ENCODE measurements around the gene CRY1. TPM values are rescaled to one million over a fixed set of nuclear protein-coding genes. Genes with fewer than 3 reads are reported as not detected.

CRY1 gene
- total and polyA plus RNA-seq, 2 of the 4 experiments (the other 2 are of a cell fraction): 5.9 to 9.9 TPM

DNA sequence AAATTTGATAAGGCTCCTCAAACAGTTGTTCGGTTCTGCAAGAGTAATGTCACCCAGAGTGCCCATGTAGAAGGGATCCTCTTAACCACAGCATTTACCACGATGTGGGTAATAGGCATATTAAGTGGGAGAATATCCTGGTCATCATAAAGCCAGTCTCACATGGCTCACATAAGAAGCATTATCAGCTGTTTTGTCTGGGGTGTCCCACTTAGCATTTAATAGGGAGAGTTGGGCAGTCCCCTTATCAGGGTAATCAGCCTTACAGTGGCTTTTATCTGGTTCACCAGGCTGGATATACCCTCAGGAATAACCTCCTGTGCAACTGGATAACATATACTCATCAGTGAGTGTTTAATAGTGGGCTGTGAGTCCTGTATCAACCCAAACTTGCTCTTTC is 150.6 kb downstream of the CRY1 start:
- no peak overlapping the region for H3K4ac ChIP-seq (ENCODE audit: low read depth, low read length)
- H4K5ac ChIP-seq (ENCODE audit: low read depth, low read length): no peak overlapping the region
- H3K23ac ChIP-seq (ENCODE audit: low read depth, low read length): no peak overlapping the region
- H2BK5ac ChIP-seq (ENCODE audit: low read depth, low read length, poor library complexity, severe bottlenecking): no peak overlapping the region
- no peaks in the 10 kb centered on the region for H3K79me1 ChIP-seq (ENCODE audit: low read depth in 1 of 2, low read length in 2 of 2)
- H3K4me3 ChIP-seq (ENCODE audit: insufficient read depth, low read depth, low read length): no peak overlapping the region
- no peak overlapping the region for H3K27ac ChIP-seq (ENCODE audit: insufficient read depth, low read length)
- ChIA-PET CTCF (no interaction called here), POLR2A (ENCODE audit: unreplicated experiment) (no interaction called here)
- no peak overlapping the region for H4K91ac ChIP-seq (ENCODE audit: insufficient read depth, low read depth, low read length)
- ATAC-seq (ENCODE audit: low read depth) (no peak), DNase-seq (no peak)
- intact Hi-C loops (cut with micrococcal nuclease): no loop called here
- no peaks in the 10 kb centered on the region for H4K20me1 ChIP-seq (ENCODE audit: insufficient read depth, low read length)
- no peak overlapping the region for H3K56ac ChIP-seq (ENCODE audit: extremely low read depth, insufficient read depth, low read length)
- no peak overlapping the region for H3K9ac ChIP-seq (ENCODE audit: low read depth, low read length)
- H3K14ac ChIP-seq (replicated peaks; ENCODE audit: low read depth, low read length): no peak overlapping the region
- H3K4me1 ChIP-seq (ENCODE audit: control insufficient read depth, insufficient read depth, low read length): no peaks in the 10 kb centered on the region
- H2AK5ac ChIP-seq (ENCODE audit: low read depth, low read length): no peak overlapping the region
- no peak overlapping the region for H2BK15ac ChIP-seq (ENCODE audit: low read depth, low read length)
- H2BK20ac ChIP-seq (ENCODE audit: low read depth, low read length): no peak overlapping the region
- no peaks in the 10 kb centered on the region for H3K9me1 ChIP-seq (ENCODE audit: insufficient read depth, low read length)
- no peak overlapping the region for H2AK9ac ChIP-seq (replicated peaks; ENCODE audit: low read depth, low read length, poor library complexity)
- in situ Hi-C loops (cut with MboI; ENCODE audit: low sequenced_read_pairs): no loop called here
- no peak for TF ChIP-seq USF2 (IDR thresholded peaks at IDR 0.05; ENCODE audit: low read depth, low read length)
- no peak for TF ChIP-seq NFE2L2 (IDR thresholded peaks at IDR 0.05; ENCODE audit: low read depth, low read length)
- no peak for TF ChIP-seq BHLHE40 (IDR thresholded peaks at IDR 0.05; ENCODE audit: low read depth, low read length)
- no peak for TF ChIP-seq FOS (IDR thresholded peaks at IDR 0.05; ENCODE audit: low read depth, low read length)
- no peak for TF ChIP-seq MXI1 (IDR thresholded peaks at IDR 0.05; ENCODE audit: borderline replicate concordance, low read depth, low read length)
- no peak for TF ChIP-seq RCOR1 (IDR thresholded peaks at IDR 0.05; ENCODE audit: insufficient replicate concordance, low read length)
- TF ChIP-seq SMC3 (IDR thresholded peaks at IDR 0.05; ENCODE audit: low read depth, low read length): no peak
- no peak for TF ChIP-seq RAD21 (IDR thresholded peaks at IDR 0.05; ENCODE audit: low read length)
- TF ChIP-seq, protein P1, sequence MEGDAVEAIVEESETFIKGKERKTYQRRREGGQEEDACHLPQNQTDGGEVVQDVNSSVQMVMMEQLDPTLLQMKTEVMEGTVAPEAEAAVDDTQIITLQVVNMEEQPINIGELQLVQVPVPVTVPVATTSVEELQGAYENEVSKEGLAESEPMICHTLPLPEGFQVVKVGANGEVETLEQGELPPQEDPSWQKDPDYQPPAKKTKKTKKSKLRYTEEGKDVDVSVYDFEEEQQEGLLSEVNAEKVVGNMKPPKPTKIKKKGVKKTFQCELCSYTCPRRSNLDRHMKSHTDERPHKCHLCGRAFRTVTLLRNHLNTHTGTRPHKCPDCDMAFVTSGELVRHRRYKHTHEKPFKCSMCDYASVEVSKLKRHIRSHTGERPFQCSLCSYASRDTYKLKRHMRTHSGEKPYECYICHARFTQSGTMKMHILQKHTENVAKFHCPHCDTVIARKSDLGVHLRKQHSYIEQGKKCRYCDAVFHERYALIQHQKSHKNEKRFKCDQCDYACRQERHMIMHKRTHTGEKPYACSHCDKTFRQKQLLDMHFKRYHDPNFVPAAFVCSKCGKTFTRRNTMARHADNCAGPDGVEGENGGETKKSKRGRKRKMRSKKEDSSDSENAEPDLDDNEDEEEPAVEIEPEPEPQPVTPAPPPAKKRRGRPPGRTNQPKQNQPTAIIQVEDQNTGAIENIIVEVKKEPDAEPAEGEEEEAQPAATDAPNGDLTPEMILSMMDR (conservative IDR thresholded peaks at IDR 0.05; ENCODE audit: low read depth, low read length): no peak
- TF ChIP-seq CHD1 (IDR thresholded peaks at IDR 0.05; ENCODE audit: low read depth, low read length): no peak
- TF ChIP-seq RFX5 (IDR thresholded peaks at IDR 0.05; ENCODE audit: low read depth, low read length): no peak
- no peak for TF ChIP-seq MAZ (IDR thresholded peaks at IDR 0.05; ENCODE audit: borderline replicate concordance, low read depth, low read length)
- TF ChIP-seq CEBPB (IDR thresholded peaks at IDR 0.05; ENCODE audit: low read depth, low read length): no peak
- no peaks in the 10 kb centered on the region for H3K36me3 ChIP-seq (ENCODE audit: control insufficient read depth, insufficient read depth, low read length)
- no TSS peak for BruUV-seq (replicated peaks)
- no peaks in the 10 kb centered on the region for H3K27me3 ChIP-seq (ENCODE audit: control insufficient read depth, insufficient read depth, low read length)
- H4K8ac ChIP-seq (ENCODE audit: low read depth in 2 of 2, low read length in 2 of 2): no peak overlapping the region
- no peak overlapping the region for H2BK120ac ChIP-seq (ENCODE audit: low read depth, low read length)
- dilution Hi-C loops (cut with HindIII; ENCODE audit: low sequenced_read_pairs, unreplicated experiment): no loop called here
- H3K18ac ChIP-seq (ENCODE audit: low read depth, low read length): no peak overlapping the region
- no peaks in the 10 kb centered on the region for H3K9me3 ChIP-seq (ENCODE audit: control insufficient read depth, insufficient read depth, low read length)
- no peak overlapping the region for H3K4me2 ChIP-seq (ENCODE audit: low read depth, low read length)
- WGBS, 2 experiments (ENCODE audit: extremely low coverage in 2 of 2, insufficient read length in 1 of 2): no CpG with 5 or more reads among the region's 2 CpGs
- no peak overlapping the region for H2AFZ ChIP-seq (replicated peaks; ENCODE audit: low read length, poor library complexity)

All from IMR-90 (cell line).